DMS114 treated with DMSO at 0.1 percent for 48 hours (cell line): Measurements from ENCODE around the gene MYLK2.
"Not testable (repeated sequence)": the region's sequence is repeated elsewhere in the genome, so short reads cannot be mapped to it uniquely, and the experiment has no call there.

Experiments
- DNase-seq: peaks from one replicate; lab custom pipeline; 2025; ENCODE audit not compliant: unreplicated experiment; lab: John Stamatoyannopoulos, UW

The MYLK2 gene

DNA sequence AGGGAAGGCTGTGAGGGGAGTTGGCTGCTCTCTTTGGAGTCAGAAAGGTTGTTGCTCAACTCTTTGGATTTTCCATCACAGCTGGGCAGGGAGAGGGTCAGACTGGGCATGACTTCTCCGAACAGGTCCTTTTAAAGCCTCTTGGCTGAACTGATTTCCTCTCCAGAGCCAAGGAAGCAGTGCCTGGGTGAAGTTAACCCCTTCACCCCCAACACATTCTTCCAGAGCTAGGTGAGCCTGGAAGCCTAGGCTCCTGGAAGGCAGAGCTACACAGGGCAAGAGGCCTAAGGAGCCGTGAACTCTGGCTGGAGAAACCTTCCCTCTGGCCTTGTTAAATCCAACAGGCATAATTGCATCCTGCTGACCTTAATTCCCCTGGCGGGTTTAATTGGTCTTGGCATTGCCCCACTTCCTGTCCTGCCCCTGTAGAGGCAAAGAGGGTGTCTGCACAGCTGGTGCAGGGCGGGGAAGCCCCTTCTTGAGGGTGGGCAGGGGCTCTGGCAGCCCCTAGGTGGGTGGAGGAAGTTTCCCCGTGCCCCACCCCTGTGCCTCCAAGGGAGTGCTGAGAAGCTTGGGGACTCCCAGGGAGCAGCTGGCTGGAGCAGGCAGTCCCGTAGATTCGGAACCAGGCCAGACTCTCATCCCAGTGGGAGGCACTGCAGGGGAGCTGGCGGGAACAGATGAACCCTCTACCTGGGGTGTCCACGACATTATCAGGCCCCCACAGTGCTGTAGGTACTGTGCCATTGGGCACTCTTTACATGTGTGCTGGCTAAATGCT lies 3.6 kb upstream of the MYLK2 start:
- DNase-seq, result no peak

DNA sequence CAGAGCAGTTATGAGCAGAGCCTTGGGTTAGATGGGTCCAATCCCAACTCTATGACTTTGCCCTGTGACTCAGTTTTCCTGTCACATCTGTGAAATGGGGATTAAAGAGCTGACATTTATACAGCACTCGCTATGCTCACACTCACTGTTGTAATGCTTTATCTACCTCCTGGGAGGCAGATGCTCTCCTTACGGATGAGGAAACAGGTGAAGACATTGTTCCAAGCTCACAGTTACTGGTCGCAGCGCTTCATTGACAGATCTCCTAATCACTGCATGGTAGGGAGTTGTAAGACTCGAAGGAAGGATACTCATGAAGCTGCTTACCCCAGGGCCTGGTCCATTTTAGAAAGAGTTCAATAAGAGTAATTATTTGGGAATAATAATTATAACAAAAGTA lies 2.9 kb upstream of the MYLK2 start:
- DNase-seq, result no peak

DNA sequence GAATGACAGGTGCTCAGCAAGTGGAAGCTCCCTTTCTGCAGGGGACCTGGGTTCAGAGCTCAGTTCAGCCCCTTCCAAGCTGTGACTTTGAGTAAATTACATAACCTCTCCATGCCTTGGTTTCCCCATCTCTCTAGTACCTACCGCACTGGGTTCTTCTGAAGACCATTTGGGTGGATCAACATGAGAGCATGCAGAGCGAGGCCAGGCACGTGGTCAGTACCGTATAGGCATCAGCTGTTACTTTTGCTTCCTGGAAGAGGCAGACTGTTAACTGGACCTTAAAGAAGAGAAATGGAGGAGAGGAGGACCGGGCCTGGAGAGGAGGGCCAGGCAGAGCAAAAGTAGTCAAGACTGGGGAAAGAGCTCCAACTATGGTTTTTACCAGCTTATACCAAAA lies 1.7 kb upstream of the MYLK2 start:
- DNase-seq, result no peak

DNA sequence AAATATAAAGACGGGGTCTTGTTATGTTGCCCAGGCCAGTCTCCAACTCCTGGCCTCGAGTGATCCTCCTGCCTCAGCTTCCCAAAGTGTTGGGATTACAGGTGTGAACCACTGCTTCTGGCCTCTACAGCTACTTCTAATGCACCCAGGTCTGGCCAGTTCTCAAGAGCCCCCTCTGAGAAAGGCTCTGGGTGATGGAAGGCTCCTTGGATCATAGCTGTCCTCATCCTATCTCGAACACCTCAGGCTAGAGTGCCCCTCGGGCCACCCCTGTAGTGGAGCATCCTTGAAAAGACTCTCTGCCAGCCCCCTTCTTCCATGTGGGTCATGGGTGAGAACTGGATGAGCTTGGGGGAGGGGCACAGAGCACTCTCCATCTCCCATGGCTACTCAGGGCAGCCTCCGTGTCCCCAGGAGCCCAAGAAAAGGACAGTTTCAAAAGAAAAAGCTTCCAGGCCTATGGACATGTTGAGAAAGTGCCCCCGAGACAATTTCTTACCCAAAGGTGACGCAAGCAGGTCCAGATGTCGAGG lies 714 bp upstream of the MYLK2 start:
- DNase-seq, result no peak

DNA sequence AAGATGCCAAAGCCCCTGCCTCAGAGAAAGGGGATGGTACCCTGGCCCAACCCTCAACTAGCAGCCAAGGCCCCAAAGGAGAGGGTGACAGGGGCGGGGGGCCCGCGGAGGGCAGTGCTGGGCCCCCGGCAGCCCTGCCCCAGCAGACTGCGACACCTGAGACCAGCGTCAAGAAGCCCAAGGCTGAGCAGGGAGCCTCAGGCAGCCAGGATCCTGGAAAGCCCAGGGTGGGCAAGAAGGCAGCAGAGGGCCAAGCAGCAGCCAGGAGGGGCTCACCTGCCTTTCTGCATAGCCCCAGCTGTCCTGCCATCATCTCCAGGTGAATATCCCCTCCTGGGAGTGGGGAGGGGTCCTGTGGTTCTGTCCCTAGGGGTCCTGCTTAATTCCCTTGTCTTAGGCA lies 1.1 kb downstream of the MYLK2 start:
- no peak for DNase-seq

DNA sequence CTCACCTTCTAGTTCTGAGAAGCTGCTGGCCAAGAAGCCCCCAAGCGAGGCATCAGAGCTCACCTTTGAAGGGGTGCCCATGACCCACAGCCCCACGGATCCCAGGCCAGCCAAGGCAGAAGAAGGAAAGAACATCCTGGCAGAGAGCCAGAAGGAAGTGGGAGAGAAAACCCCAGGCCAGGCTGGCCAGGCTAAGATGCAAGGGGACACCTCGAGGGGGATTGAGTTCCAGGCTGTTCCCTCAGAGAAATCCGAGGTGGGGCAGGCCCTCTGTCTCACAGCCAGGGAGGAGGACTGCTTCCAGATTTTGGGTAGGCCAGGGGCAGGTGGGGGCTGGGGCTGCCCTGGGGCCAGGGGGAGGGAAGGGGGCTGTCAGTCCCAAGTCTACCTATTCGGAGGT lies 2.3 kb downstream of the MYLK2 start:
- no peak for DNase-seq

DNA sequence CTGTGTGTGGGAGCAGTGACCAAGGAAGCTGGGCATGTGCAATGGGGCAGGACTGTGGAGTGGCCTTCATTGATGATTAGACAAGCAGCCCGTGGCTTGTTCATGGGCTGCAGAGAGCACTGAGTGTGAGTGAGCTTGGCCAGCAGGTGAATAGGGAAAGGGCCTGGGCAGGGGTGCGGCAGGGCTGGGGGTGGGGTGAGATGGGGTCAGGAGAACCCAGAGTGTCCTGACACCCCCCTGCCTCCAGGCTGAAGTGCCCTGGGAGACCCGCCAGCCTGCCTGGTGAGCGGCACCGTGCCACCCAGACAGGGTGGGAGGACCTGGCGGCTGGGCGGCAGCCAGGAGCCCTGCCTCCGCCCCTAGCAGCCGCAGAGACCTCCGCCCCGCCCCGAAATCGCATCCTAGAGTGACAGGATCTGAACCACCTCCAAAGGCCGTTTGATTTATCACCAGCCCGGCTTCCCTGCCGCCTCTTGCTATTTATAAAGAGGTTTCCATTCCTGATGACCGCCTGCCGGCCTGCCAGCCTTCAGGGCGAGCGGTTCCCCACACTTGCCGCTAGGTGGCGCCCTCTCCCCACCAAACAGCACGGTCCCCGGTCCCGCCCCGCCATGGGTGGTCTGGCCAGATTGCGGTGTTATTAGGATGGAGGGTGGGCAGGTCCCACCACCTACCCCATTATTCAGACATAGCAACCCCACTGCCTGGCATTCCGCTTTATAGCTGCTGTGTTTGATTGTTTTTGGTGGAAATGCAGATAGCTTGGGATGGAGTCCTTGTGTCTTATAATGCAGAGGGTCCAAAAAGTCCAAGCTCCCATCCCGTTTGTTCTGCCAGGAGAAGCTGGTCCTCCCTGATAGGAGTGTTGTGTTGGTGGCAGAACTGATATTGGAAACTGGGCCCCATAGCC lies 3.5 kb downstream of the MYLK2 start:
- DNase-seq, result peak; percentile 34

DNA sequence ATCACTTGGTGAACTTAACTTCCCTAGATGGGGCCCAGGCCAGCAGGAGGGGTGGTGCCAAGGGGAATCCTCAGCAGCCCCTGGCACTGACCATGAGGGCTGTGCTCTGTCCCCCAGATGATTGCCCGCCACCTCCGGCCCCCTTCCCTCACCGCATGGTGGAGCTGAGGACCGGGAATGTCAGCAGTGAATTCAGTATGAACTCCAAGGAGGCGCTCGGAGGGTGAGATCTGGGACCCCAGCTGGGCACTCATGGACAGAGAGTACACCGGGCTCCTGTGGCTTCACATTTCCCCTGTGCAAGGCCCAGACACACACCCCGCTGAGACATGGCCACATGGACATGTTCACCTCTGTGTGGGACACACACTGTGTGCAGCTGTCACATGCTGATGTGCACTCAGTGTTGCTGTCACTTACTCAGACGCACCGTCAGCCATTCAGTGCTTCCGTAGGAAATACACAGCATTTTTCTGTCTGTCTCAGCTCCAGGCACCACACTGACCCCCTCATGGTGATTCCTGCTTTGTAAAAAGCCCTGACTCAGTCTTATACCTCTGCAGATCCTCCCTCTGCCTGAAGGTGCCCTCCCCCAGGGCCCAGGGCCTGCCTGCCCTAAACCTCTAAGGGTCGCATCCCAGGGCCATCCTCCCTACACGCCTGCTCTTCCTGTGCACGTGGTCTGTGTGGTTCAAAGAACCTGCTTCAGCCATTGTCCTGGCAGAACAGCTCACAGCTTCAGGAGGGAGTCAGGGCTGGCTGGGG lies 4.4 kb downstream of the MYLK2 start:
- no peak for DNase-seq

DNA sequence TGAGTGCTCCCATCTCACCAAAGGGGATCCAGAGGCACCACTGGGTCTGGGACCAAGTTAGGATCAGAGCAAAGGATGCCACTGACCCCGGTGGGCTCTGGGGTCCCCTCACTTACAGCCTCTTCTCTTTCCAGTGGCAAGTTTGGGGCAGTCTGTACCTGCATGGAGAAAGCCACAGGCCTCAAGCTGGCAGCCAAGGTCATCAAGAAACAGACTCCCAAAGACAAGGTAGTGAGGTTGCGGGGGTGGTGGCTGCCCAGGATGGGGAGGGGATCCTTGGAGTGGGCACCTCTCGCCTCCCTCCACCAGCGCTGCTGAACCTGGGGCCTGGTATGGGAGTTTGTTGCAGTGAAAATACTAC lies 4.9 kb downstream of the MYLK2 start:
- DNase-seq, result no peak

DNA sequence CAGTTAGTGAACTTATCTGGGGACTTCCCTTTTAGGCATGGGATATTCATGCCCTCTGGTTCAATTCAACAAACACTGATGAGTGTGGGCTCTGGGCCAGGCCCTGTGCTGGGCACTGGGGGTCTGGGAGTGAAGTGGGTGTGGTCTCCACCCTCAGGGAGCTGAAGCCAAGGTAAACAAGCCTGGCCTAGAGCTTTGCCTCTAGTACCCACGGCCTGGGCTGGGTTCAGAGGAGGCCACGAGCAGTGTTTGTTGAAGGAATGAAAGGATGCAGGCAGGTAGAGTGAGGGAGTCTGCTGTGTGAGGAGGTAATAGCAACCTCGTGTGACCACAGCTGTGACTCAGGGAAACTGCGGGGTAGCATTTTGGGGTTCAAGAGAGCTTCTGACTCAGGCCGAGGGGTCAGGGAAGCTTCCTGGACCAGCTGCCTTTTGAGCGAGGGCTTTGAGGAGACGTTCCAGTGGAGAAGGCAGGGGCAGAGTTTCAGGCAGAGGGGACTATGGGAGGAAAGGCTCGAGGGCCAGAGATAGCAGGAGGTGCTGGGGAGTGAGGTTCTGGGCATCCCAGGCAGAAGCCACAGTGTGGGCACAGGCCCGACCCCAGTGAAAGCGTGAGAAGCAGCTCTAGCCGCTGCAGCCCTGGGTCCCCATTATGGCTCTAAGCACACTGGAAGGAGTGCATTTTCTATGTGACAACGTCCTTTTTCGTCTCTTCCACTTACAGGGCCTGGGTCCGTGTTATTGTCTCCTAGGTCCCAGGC lies 5.6 kb downstream of the MYLK2 start:
- DNase-seq, result no peak

DNA sequence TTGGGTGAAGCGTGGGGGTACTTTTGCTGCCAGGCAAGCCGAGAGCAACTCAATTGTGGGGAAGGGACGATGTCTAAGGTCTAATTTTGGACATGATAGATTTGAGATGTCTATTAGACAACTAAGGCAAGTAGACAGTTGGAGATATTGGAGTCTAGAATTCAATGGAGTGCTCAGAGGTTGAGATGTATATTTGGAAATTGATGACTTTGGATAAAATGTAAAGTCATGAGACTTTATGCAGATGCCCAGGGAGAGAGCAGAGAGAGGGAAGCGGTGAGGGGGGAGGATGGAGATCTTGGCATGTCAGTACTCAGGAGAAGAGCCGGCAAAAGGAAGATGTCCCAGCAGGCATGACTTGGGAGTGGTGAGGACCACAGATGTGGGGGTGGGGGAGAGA lies 6.9 kb downstream of the MYLK2 start:
- DNase-seq, result no peak

DNA sequence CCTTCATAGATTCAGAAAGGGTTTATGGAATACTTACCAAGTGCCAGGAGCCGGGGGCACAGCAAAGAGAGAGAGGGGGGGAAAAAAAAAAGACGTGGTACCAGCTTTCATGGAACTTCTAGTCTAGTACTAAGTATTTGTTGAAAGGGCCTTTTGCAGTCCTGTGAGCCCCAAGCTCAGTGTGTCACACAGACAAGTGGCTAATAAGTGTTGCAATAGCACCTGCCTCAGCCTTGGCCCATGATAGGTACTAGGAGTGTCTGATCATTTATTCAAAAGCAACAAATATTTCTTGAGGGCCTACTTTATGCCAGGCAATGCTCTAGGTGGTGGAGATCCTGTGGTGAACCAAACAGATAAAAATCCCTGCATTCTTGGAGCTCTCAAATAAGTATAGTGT lies 7.9 kb downstream of the MYLK2 start:
- no peak for DNase-seq

DNA sequence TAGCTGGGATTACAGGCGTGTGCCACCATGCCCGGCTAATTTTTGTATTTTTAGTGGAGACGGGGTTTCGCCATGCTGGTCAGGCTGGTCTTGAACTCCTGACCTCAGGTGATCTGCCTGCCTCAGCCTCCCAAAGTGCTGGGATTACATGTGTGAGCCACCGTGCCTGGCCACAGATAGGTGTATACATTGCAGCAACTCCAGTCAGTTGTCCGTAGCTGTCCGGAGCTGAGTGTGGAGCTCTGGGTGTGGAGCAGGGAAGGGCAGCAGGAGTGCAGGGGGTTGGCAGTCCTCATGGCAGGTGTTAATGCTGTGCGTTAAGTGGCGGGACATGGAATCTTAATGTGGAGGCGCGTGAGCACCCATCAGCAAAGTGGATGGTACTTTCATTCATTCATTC lies 8.9 kb downstream of the MYLK2 start:
- DNase-seq, result not testable (repeated sequence)

DNA sequence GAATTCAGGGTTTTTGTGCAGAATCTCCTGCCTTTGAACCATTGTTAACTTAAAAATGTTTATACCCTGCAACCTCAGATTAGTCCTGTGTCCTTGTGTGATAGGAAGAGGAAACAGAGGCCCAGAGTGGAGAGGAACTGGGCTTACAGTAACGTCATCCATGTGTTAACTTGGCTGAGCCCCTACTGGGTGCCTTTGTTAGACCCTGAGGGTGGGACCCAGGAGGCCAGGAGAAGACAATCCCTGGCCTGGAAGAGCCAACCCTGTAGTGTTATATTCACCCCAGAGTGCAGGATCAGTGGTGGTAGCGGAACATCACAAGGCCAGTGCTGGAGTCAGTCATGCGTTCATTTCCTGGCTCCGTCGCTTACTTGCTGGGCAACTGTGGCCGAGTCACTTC lies 10.6 kb downstream of the MYLK2 start:
- no peak for DNase-seq

DNA sequence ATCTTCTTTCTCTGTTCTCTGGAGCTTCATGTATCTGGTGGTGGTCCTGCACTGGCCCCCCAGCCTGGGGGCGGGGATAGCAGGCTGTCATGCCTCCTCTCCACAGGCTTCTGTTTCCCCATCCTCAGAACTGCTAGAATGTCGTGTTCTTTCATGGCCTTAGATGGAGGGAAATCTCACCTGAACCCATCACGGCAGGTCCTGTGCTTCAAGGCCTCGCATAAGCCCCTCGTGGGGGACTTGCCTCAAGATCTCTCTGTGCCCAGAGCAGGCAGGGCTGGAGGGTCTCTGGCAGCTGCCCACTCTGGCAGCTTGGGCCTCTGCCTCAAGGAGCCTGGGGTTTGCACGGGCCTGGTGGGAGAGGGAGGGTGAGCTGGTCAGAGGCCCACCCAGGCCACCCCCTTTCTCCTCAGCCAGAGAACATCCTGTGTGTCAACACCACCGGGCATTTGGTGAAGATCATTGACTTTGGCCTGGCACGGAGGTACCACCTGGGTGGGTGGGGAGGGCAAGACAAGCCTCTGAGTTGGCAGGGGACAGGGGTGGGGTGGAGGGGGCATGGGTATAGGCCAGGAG lies 11.3 kb downstream of the MYLK2 start:
- no peak for DNase-seq

DNA sequence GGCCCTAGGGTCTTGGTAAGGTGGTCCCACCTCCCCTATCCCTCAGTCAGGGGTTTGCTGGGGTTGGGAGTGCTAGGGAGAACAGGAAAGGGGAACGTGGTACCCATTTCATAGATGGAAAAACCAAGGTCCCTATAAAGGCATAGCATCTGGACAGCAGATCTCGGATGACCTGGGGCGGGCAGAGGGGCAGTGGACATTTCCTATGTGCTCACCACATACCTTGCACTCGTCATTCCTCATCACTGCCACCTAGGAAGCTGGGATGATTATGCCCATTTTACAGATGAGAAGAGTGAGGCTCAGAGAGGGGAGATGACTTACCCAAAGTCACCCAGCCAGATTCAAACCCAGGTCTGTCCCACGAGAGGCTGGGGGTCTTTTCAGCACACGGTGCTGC lies 12.1 kb downstream of the MYLK2 start:
- no peak for DNase-seq

DNA sequence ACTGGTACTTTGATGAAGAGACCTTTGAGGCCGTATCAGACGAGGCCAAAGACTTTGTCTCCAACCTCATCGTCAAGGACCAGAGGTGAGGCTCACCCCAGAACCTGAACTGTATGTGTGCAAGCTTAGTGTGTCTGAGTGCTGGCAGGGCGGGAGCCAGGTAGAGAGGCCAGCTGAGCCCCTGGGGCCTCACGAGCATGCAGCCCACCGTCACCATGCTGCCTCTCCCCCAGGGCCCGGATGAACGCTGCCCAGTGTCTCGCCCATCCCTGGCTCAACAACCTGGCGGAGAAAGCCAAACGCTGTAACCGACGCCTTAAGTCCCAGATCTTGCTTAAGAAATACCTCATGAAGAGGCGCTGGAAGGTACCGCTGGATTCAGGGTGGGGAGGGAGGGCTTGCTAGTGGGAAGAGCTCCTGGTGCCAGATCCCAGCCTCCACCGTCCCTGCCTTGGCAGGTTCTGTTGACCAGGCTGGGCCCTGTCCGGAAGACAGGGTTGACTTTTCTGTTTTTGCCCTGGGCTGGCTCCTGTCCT lies 12.7 kb downstream of the MYLK2 start:
- no peak for DNase-seq

DNA sequence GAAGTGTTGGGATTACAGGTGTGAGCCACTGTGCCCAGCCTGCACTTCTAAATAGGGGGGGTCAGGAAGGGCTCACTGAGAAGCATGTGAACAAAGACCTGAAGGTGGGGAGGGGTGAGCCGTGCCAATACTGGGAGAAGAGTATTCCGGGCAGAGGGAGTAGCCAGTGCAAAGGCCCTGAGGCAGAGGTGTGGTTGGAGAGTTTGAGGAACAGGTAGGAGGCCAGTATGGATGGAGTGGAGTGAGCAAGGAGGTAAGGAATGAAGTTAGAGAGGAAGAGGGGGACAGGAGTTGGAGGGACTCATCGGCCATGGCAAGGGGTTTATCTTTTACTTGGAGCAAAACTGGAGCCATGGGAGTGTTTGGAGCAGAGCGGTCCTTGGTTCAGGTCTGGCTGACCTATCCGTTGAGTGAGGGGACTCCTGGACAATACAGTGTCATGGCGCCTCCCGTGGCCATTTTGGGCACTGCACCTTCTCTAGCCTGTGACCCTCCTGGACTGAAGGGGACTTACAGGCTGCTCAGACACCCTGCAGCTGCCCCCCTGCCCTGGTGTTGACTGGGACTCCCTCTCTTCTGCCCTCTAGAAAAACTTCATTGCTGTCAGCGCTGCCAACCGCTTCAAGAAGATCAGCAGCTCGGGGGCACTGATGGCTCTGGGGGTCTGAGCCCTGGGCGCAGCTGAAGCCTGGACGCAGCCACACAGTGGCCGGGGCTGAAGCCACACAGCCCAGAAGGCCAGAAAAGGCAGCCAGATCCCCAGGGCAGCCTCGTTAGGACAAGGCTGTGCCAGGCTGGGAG lies 14.2 kb downstream of the MYLK2 start:
- DNase-seq, result no peak

DNA sequence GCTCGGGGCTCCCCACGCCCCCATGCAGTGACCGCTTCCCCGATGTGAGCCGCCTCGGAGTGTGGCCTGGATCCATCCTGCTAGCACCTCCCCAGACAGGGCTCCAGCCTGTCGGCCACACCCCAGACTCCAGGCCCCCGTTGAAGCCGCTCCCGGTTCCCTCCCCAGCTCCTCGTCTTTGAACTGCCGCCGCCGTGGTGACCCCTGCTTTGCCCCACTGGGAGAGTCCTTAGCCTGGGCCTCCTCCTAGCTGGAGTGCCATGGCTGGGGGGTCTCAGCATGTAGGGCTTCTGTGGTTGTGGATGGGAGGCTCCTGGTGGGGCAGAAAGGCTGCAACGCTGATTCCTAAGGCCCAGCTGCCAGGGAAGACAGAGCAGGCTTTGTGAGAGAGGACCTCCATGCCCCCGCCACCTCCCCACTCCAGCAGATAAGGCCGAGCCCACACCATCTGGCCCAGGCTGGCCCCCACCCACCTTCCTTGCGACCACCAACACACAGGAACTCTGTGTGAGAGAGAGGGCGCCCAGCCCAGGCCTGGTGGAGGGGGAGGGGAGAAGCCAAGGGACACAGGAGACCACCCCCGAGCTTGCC lies 14.9 kb downstream of the MYLK2 start:
- DNase-seq, result no peak
